Hematopoietic multipotent progenitor cell (in vitro differentiated cells): ENCODE measurements around the gene DDIT4. TPM values are rescaled to one million over a fixed set of nuclear protein-coding genes. Genes with fewer than 3 reads are reported as not detected.
A peak's percentile ranks its signal among the peaks of the same experiment; 100 is the strongest.
"Not testable (repeated sequence)": the region's sequence is repeated elsewhere in the genome, so short reads cannot be mapped to it uniquely, and the experiment has no call there.

ENCODE experiments used
- DNase-seq, 3 donors: peaks; one replicate each; pipeline ENCODE4 v3.0.0-alpha.2; 2011 to 2015; ENCODE audit warnings: low read depth in 2 of 3, low spot score in 2 of 3
- total RNA-seq: library from RNA; depleted of rRNA; stranded (reverse); fragments of >200 nt; gene quantifications from one replicate; pipeline ENCODE4 v1.2.3, GENCODE V29; 2012

Gene DDIT4
- total RNA-seq, 1 donor = 322 TPM

GRCh38 chr10:72265990-72266865 lies 7.5 kb upstream of the DDIT4 start:
- no peak for DNase-seq

GRCh38 chr10:72267381-72267780 lies 6.3 kb upstream of the DDIT4 start:
- no peak for DNase-seq

- no peak for DNase-seq
Observed at GRCh38 chr10:72267819-72268399, 5.8 kb upstream of the DDIT4 start.

- not testable (repeated sequence) for DNase-seq
Observed at GRCh38 chr10:72268475-72269200, 5.1 kb upstream of the DDIT4 start.

GRCh38 chr10:72270607-72271281 lies 3.0 kb upstream of the DDIT4 start:
- DNase-seq = no peak

GRCh38 chr10:72272689-72273409 lies 875 bp upstream of the DDIT4 start:
- DNase-seq = peak in 1 of 3 donors; percentile 64

- DNase-seq = no peak
Observed at GRCh38 chr10:72274213-72274729, 547 bp downstream of the DDIT4 start.

GRCh38 chr10:72274730-72275350 lies 1.1 kb downstream of the DDIT4 start:
- peak in 1 of 3 donors; percentile 71 for DNase-seq

GRCh38 chr10:72275351-72276012 lies 1.8 kb downstream of the DDIT4 start:
- no peak for DNase-seq

GRCh38 chr10:72276013-72276387 lies 2.3 kb downstream of the DDIT4 start:
- no peak for DNase-seq

GRCh38 chr10:72276421-72277339 lies 3.0 kb downstream of the DDIT4 start:
- DNase-seq = no peak

GRCh38 chr10:72277340-72277995 lies 3.7 kb downstream of the DDIT4 start:
- no peak for DNase-seq

GRCh38 chr10:72277996-72278667 lies 4.4 kb downstream of the DDIT4 start:
- DNase-seq = no peak

GRCh38 chr10:72278668-72279393 lies 5.1 kb downstream of the DDIT4 start:
- DNase-seq = no peak

GRCh38 chr10:72279587-72279986 lies 5.9 kb downstream of the DDIT4 start:
- not testable (repeated sequence) for DNase-seq

GRCh38 chr10:72283131-72283530 lies 9.4 kb downstream of the DDIT4 start:
- DNase-seq = no peak
